Osteocyte (in vitro differentiated cells): ENCODE measurements around the gene CLDN1. TPM values are rescaled to one million over a fixed set of nuclear protein-coding genes. Genes with fewer than 3 reads are reported as not detected.

Experiments
- DNase-seq: peaks from one replicate; pipeline ENCODE4 v3.0.0; 2021; ENCODE audit warnings: mixed read lengths; ENCODE audit not compliant: unreplicated experiment; ENCODE audit errors: extremely low spot score
- H3K27ac Mint-ChIP-seq: one replicate; pipeline ENCODE4 v1.8.0; 2021; ENCODE audit warnings: mild to moderate bottlenecking, mixed read lengths; ENCODE audit not compliant: unreplicated experiment
- H3K27me3 Mint-ChIP-seq: one replicate; pipeline ENCODE4 v1.8.0; 2021; ENCODE audit warnings: mixed read lengths; ENCODE audit not compliant: unreplicated experiment
- H3K36me3 Mint-ChIP-seq: one replicate; pipeline ENCODE4 v1.8.0; 2021; ENCODE audit warnings: mixed read lengths; ENCODE audit not compliant: unreplicated experiment
- H3K4me1 Mint-ChIP-seq: one replicate; pipeline ENCODE4 v1.8.0; 2021; ENCODE audit warnings: mixed read lengths; ENCODE audit not compliant: unreplicated experiment
- H3K4me3 Mint-ChIP-seq: one replicate; pipeline ENCODE4 v1.8.0; 2021; ENCODE audit warnings: mild to moderate bottlenecking, moderate library complexity, mixed read lengths; ENCODE audit not compliant: unreplicated experiment
- H3K9me3 Mint-ChIP-seq: one replicate; pipeline ENCODE4 v1.8.0; 2021; ENCODE audit warnings: mixed read lengths; ENCODE audit not compliant: unreplicated experiment
- CTCF ChIP-seq: fragments of 200-600 bp; sonication (generic); IDR thresholded peaks from 2 replicates; pipeline ENCODE4 v1.5.0; 2021; ENCODE audit warnings: antibody characterized with exemption, mild to moderate bottlenecking, moderate library complexity
- long read RNA-seq: library from polyadenylated mRNA; unstranded; transcript quantifications from one replicate; pipeline ENCODE4 v2.0.0, GENCODE V29; 2021
- total RNA-seq: library from RNA; stranded (reverse); gene quantifications from 2 replicates; pipeline ENCODE4 v1.2.1, GENCODE V29; 2021

Gene CLDN1
- 41.4 and 43.8 TPM in 2 replicates for total RNA-seq
- long read RNA-seq, transcript CLDN1-201 (4 exons, 3,481 nt), result major isoform, 10 of 51 reads
- long read RNA-seq, partial matches to known transcripts, result 0 of 51 reads
- long read RNA-seq, other reads (novel, unspliced or antisense), result 41 of 51 reads

- H3K4me3 Mint-ChIP-seq, result peak within 1 kb of the TSS; percentile 88
- no peaks in the 10 kb centered on the region for H3K9me3 Mint-ChIP-seq
- DNase-seq, result peak; percentile 95
- peak; percentile 99 for TF ChIP-seq CTCF
- H3K27me3 Mint-ChIP-seq, result no peaks in the 10 kb centered on the region
- H3K27ac Mint-ChIP-seq, result peak within 1 kb of the TSS; percentile 70
- H3K36me3 Mint-ChIP-seq, result no peaks in the 10 kb centered on the region
- H3K4me1 Mint-ChIP-seq, result peaks cover 67% of the 10 kb centered on the region
Measured at GRCh38 chr3:190321789-190322603, at the start of gene CLDN1. TSS of gene CLDN1 (minus strand) at chr3:190322446. CDS start at chr3:190322206, 240 bp downstream.

GRCh38 chr3:190371152-190371551, 48.9 kb upstream of the CLDN1 start:
- no peaks in the 10 kb centered on the region for H3K9me3 Mint-ChIP-seq
- no peaks in the 10 kb centered on the region for H3K36me3 Mint-ChIP-seq
- H3K27me3 Mint-ChIP-seq, result no peaks in the 10 kb centered on the region
- DNase-seq, result no peak
- TF ChIP-seq CTCF, result no peak
- no peak overlapping the region for H3K4me3 Mint-ChIP-seq
- H3K4me1 Mint-ChIP-seq, result no peaks in the 10 kb centered on the region
- no peak overlapping the region for H3K27ac Mint-ChIP-seq

GRCh38 chr3:190370369-190370768, 48.1 kb upstream of the CLDN1 start:
- no peak for TF ChIP-seq CTCF
- H3K27me3 Mint-ChIP-seq, result no peaks in the 10 kb centered on the region
- H3K27ac Mint-ChIP-seq, result no peak overlapping the region
- no peak overlapping the region for H3K4me3 Mint-ChIP-seq
- H3K36me3 Mint-ChIP-seq, result no peaks in the 10 kb centered on the region
- H3K9me3 Mint-ChIP-seq, result no peaks in the 10 kb centered on the region
- no peak for DNase-seq
- H3K4me1 Mint-ChIP-seq, result no peaks in the 10 kb centered on the region

GRCh38 chr3:190369668-190370295, 47.5 kb upstream of the CLDN1 start:
- no peaks in the 10 kb centered on the region for H3K9me3 Mint-ChIP-seq

More at GRCh38 chr3:190369668-190370295, 47.5 kb upstream of the CLDN1 start:
- TF ChIP-seq CTCF, result no peak
- H3K27ac Mint-ChIP-seq, result no peak overlapping the region
- no peak for DNase-seq
- no peaks in the 10 kb centered on the region for H3K4me1 Mint-ChIP-seq
- H3K27me3 Mint-ChIP-seq, result no peaks in the 10 kb centered on the region
- H3K36me3 Mint-ChIP-seq, result no peaks in the 10 kb centered on the region
- no peak overlapping the region for H3K4me3 Mint-ChIP-seq
